ENCODE measurements around the gene ABCB8. TPM values are rescaled to one million over a fixed set of nuclear protein-coding genes. Genes with fewer than 3 reads are reported as not detected.

The ABCB8 gene
- total and polyA plus RNA-seq, 2 of the 8 experiments (the other 6 are each of a cell fraction or from before 2014, with no cell fraction given) = 17.7 to 27.0 TPM

GRCh38 chr7:151025924-151026671 lies 2.2 kb upstream of the ABCB8 start (continued):
- TF ChIP-seq POLR2A (IDR thresholded peaks at IDR 0.05; ENCODE audit: control extremely low read depth in 1 of 2, low read depth in 2 of 2, low read length in 2 of 2) (no peak), ATF3 (IDR thresholded peaks at IDR 0.05; ENCODE audit: insufficient read depth, low read depth, low read length) (no peak), EZH2 (IDR thresholded peaks at IDR 0.05; ENCODE audit: low read depth, low read length, severe bottlenecking) (no peak), FOSL1 (IDR thresholded peaks at IDR 0.05; ENCODE audit: insufficient read depth, low read depth, low read length) (no peak)
